Left forelimb (tissue), 1 donor: Measurements from ENCODE around the gene CCHCR1.

ENCODE experiments used
- DNase-seq: peaks from one replicate; pipeline ENCODE4 v3.0.0-alpha.2; 2018; ENCODE audit warnings: low spot score

The CCHCR1 gene

GRCh38 chr6:31126396-31127175, 31.0 kb downstream of the CCHCR1 start:
- no peak for DNase-seq

- no peak for DNase-seq
Measured at GRCh38 chr6:31125586-31126363, 31.8 kb downstream of the CCHCR1 start.

- no peak for DNase-seq
Measured at GRCh38 chr6:31125162-31125561, 32.4 kb downstream of the CCHCR1 start.

- DNase-seq, result no peak
Measured at GRCh38 chr6:31122791-31123706, 34.6 kb downstream of the CCHCR1 start.

- DNase-seq, result no peak
Measured at GRCh38 chr6:31121131-31121790, 36.3 kb downstream of the CCHCR1 start.

GRCh38 chr6:31120151-31120915, 37.3 kb downstream of the CCHCR1 start, which contains the start of gene CDSN:
Gene CDSN, minus strand, starts transcription at chr6:31120446. Its CDS starts 27 bp downstream, at chr6:31120419.
- no peak for DNase-seq

GRCh38 chr6:31118178-31118577, 39.4 kb downstream of the CCHCR1 start:
- no peak for DNase-seq

- no peak for DNase-seq
Measured at GRCh38 chr6:31116661-31117385, 40.8 kb downstream of the CCHCR1 start.

- no peak for DNase-seq
Measured at GRCh38 chr6:31115941-31116560, 41.6 kb downstream of the CCHCR1 start.

GRCh38 chr6:31114970-31115849, 42.4 kb downstream of the CCHCR1 start:
- DNase-seq, result no peak

GRCh38 chr6:31114541-31114878, 43.1 kb downstream of the CCHCR1 start, which contains the start of gene PSORS1C1:
Gene PSORS1C1, plus strand, starts transcription at chr6:31114800. Its CDS starts 14,833 bp downstream, at chr6:31129633.
- DNase-seq, result no peak

- DNase-seq, result no peak
Measured at GRCh38 chr6:31113861-31114540, 43.6 kb downstream of the CCHCR1 start.

GRCh38 chr6:31112478-31112877, 45.1 kb downstream of the CCHCR1 start, which contains the start of gene C6orf15:
Gene C6orf15, minus strand, starts transcription at chr6:31112575. Its CDS starts 20 bp downstream, at chr6:31112555.
- DNase-seq, result no peak

GRCh38 chr6:31111712-31112111, 45.9 kb downstream of the CCHCR1 start:
- no peak for DNase-seq

- DNase-seq, result no peak
Measured at GRCh38 chr6:31110825-31111582, 46.6 kb downstream of the CCHCR1 start.

- DNase-seq, result no peak
Measured at GRCh38 chr6:31107052-31107451, 50.5 kb downstream of the CCHCR1 start.

GRCh38 chr6:31103136-31103535, 54.5 kb downstream of the CCHCR1 start:
- no peak for DNase-seq
